ENCODE results near the gene MAML2. TPM values are rescaled to one million over a fixed set of nuclear protein-coding genes. Genes with fewer than 3 reads are reported as not detected.

MAML2 gene
- polyA plus RNA-seq, 1 of the 3 experiments (the other 2 are of a cell fraction) = 20.1 TPM

DNA sequence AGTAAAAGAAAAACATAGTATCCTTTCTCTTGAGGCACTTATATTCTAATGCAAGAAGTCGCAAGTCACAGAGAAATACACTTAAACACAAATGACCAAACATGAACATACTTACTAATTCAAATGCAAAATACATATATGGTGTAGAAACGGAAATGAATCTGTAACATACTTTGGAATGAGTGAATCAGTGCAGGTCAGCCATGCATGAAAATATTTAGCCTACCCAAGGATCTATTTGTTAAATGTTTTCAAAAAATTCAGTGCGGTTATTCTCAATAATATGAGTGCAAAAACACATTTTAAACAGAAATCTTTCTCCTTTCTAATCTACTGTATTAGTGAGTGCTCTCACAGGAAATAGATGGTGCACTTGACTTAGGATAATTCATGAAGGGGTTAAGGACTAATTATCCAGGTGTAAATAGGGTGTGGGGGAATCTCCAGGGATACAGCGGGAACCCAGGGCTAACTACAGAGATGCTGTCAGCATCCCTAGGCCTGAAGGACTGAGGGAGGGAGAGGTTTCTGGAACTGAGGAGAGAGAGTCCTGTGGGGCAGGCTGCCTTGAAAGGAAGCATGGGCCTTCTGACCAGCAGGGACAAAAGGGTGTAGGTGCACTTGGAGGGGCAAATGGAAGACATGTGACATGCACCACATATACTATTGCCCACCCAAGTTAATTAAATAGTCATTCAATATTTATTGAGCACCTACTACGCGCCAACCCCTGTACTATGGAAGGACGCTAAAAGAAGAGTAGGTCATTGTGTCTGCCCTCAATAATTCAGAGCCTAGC, 139.2 kb downstream of the MAML2 start:
- WGBS (ENCODE audit: low lambda C conversion rate) = 96% methylated on average over 7 of the region's 7 CpGs
- no peak overlapping the region for H3K4me3 ChIP-seq (ENCODE audit: low read depth in 2 of 2, low read length in 1 of 2)
- no peak overlapping the region for H3K9ac ChIP-seq
- no peak overlapping the region for H2AFZ ChIP-seq (ENCODE audit: low read depth)
- peaks cover 81% of the 10 kb centered on the region for H3K79me2 ChIP-seq (ENCODE audit: insufficient read depth)
- H3K9me2 ChIP-seq = no peaks in the 10 kb centered on the region
- no peaks in the 10 kb centered on the region for H4K20me1 ChIP-seq (ENCODE audit: insufficient read depth)
- H3F3A ChIP-seq (replicated peaks; ENCODE audit: insufficient read depth) = peaks cover 31% of the 10 kb centered on the region
- no peak overlapping the region for H3K27ac ChIP-seq (ENCODE audit: low read depth in 2 of 2, low read length in 1 of 2)
- ChIA-PET POLR2A (no interaction called here), CTCF (no interaction called here)
- H3K27me3 ChIP-seq (ENCODE audit: insufficient read depth) = no peaks in the 10 kb centered on the region
- H3K4me2 ChIP-seq = no peak overlapping the region
- TF ChIP-seq ELF1 (IDR thresholded peaks at IDR 0.05) = no peak
- TF ChIP-seq, protein P1, sequence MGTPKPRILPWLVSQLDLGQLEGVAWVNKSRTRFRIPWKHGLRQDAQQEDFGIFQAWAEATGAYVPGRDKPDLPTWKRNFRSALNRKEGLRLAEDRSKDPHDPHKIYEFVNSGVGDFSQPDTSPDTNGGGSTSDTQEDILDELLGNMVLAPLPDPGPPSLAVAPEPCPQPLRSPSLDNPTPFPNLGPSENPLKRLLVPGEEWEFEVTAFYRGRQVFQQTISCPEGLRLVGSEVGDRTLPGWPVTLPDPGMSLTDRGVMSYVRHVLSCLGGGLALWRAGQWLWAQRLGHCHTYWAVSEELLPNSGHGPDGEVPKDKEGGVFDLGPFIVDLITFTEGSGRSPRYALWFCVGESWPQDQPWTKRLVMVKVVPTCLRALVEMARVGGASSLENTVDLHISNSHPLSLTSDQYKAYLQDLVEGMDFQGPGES (IDR thresholded peaks at IDR 0.05; ENCODE audit: low read depth, low read length) = no peak
- no peak for TF ChIP-seq RFX5 (IDR thresholded peaks at IDR 0.05; ENCODE audit: low read length)
- TF ChIP-seq RXRA (IDR thresholded peaks at IDR 0.05; ENCODE audit: borderline replicate concordance, low read depth) = no peak
- TF ChIP-seq CHD2 (IDR thresholded peaks at IDR 0.05; ENCODE audit: low read length, partially characterized antibody) = no peak
- no peak for TF ChIP-seq TEAD4 (IDR thresholded peaks at IDR 0.05; ENCODE audit: borderline replicate concordance, insufficient read depth)
- TF ChIP-seq, protein P2, sequence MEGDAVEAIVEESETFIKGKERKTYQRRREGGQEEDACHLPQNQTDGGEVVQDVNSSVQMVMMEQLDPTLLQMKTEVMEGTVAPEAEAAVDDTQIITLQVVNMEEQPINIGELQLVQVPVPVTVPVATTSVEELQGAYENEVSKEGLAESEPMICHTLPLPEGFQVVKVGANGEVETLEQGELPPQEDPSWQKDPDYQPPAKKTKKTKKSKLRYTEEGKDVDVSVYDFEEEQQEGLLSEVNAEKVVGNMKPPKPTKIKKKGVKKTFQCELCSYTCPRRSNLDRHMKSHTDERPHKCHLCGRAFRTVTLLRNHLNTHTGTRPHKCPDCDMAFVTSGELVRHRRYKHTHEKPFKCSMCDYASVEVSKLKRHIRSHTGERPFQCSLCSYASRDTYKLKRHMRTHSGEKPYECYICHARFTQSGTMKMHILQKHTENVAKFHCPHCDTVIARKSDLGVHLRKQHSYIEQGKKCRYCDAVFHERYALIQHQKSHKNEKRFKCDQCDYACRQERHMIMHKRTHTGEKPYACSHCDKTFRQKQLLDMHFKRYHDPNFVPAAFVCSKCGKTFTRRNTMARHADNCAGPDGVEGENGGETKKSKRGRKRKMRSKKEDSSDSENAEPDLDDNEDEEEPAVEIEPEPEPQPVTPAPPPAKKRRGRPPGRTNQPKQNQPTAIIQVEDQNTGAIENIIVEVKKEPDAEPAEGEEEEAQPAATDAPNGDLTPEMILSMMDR (IDR thresholded peaks at IDR 0.05) = no peak
- TF ChIP-seq, protein P3, sequence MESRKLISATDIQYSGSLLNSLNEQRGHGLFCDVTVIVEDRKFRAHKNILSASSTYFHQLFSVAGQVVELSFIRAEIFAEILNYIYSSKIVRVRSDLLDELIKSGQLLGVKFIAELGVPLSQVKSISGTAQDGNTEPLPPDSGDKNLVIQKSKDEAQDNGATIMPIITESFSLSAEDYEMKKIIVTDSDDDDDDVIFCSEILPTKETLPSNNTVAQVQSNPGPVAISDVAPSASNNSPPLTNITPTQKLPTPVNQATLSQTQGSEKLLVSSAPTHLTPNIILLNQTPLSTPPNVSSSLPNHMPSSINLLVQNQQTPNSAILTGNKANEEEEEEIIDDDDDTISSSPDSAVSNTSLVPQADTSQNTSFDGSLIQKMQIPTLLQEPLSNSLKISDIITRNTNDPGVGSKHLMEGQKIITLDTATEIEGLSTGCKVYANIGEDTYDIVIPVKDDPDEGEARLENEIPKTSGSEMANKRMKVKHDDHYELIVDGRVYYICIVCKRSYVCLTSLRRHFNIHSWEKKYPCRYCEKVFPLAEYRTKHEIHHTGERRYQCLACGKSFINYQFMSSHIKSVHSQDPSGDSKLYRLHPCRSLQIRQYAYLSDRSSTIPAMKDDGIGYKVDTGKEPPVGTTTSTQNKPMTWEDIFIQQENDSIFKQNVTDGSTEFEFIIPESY (IDR thresholded peaks at IDR 0.05; ENCODE audit: borderline replicate concordance, low read depth) = no peak
- no peak for TF ChIP-seq JUND (IDR thresholded peaks at IDR 0.05)
- no peak for TF ChIP-seq MXI1 (IDR thresholded peaks at IDR 0.05; ENCODE audit: low read depth, low read length)
- no peak for TF ChIP-seq FOXJ3 (CRISPR knock-in tag; IDR thresholded peaks at IDR 0.05)
- no peak for TF ChIP-seq GABPA (IDR thresholded peaks at IDR 0.05; ENCODE audit: low read depth)
- TF ChIP-seq SIN3A (IDR thresholded peaks at IDR 0.05; ENCODE audit: borderline replicate concordance, low read depth, low read length) = no peak
- H3K9me3 ChIP-seq = no peaks in the 10 kb centered on the region
- peaks cover 9 to 44% of the 10 kb centered on the region in 2 experiments; a peak in 3 of 4 replicates for H3K4me1 ChIP-seq (ENCODE audit: control insufficient read depth in 1 of 2, insufficient read depth in 2 of 2, low read depth in 1 of 2, low read length in 1 of 2)
- no peak for DNase-seq
- peaks cover 2 to 19% of the 10 kb centered on the region in 2 experiments for H3K36me3 ChIP-seq (replicated peaks in 1 of 2; ENCODE audit: control insufficient read depth in 1 of 2, insufficient read depth in 2 of 2, low read length in 1 of 2)

Measured in SK-N-SH (cell line).